Natural killer cell (primary cell): ENCODE measurements around the gene SETDB2. TPM values are rescaled to one million over a fixed set of nuclear protein-coding genes. Genes with fewer than 3 reads are reported as not detected.

Experiments used
- ATAC-seq, 3 donors: fragments of 150-1000 bp in 2 of 3; fragments of 200-7000 bp in 1 of 3; cut with Tn5 transposase; 1 replicate in 1 of 3; 2 replicates in 2 of 3; pipeline ENCODE4 v1.10.0; 2021; ENCODE audit warnings: mild to moderate bottlenecking in 2 of 3, moderate library complexity in 2 of 3
- DNase-seq, 2 donors: peaks; one replicate each; pipeline versions ENCODE4 v3.0.0 to v3.0.0-alpha.2; 2013 to 2021; ENCODE audit warnings: mixed read lengths in 1 of 2
- H3K27ac ChIP-seq: one replicate; pipeline ENCODE4 v1.5.1; 2013; ENCODE audit warnings: mild to moderate bottlenecking, low read length
- H3K27me3 ChIP-seq: one replicate; pipeline ENCODE4 v1.6.1; 2013; ENCODE audit warnings: low read length; ENCODE audit not compliant: control insufficient read depth, insufficient read depth
- H3K36me3 ChIP-seq: one replicate; pipeline ENCODE4 v1.6.1; 2013; ENCODE audit warnings: low read length; ENCODE audit not compliant: control insufficient read depth, insufficient read depth
- H3K4me1 ChIP-seq: one replicate; pipeline ENCODE4 v1.6.1; 2013; ENCODE audit warnings: low read length; ENCODE audit not compliant: control insufficient read depth, insufficient read depth
- H3K4me3 ChIP-seq: one replicate; pipeline ENCODE4 v1.5.1; 2013; ENCODE audit warnings: low read length
- H3K9me3 ChIP-seq: one replicate; pipeline ENCODE4 v1.6.1; 2013; ENCODE audit warnings: low read length; ENCODE audit not compliant: control insufficient read depth, insufficient read depth
- H3K27ac Mint-ChIP-seq, 2 donors: one replicate each; pipeline ENCODE4 v1.8.0; 2022; ENCODE audit warnings: mild to moderate bottlenecking in 2 of 2, mixed read lengths in 2 of 2, moderate library complexity in 1 of 2
- H3K27me3 Mint-ChIP-seq, 2 donors: one replicate each; pipeline ENCODE4 v1.8.0; 2022; ENCODE audit warnings: low read depth in 2 of 2, mixed read lengths in 2 of 2
- H3K36me3 Mint-ChIP-seq: one replicate; pipeline ENCODE4 v1.8.0; 2022; ENCODE audit warnings: mixed read lengths
- H3K4me1 Mint-ChIP-seq, 2 donors: one replicate each; pipeline ENCODE4 v1.8.0; 2022; ENCODE audit warnings: mixed read lengths in 2 of 2
- H3K4me3 Mint-ChIP-seq: one replicate; pipeline ENCODE4 v1.8.0; 2022; ENCODE audit warnings: mild to moderate bottlenecking, moderate library complexity, mixed read lengths
- H3K9me3 Mint-ChIP-seq, 2 donors: one replicate each; pipeline ENCODE4 v1.8.0; 2022; ENCODE audit warnings: mixed read lengths in 2 of 2
- WGBS: methylation state at CpG from one replicate; pipeline ENCODE4 v1.1.7; 2013; ENCODE audit warnings: missing lambda C conversion rate; ENCODE audit not compliant: insufficient coverage; 5-methylcytosine and 5-hydroxymethylcytosine counted together
- intact Hi-C: fragments of 100-400 bp; cut with micrococcal nuclease; formaldehyde crosslinking; loops from one replicate; pipeline ENCODE4 v1.14.2; 2022
- total RNA-seq, 4 donors: library from RNA; stranded (reverse); fragments of 120-200 nt in 1 of 4; gene quantifications; one replicate each; pipeline versions ENCODE4 v1.2.3 to v1.2.4, GENCODE V29; 2013 to 2022
- TF ChIP-seq, protein P1 (sequence below): fragments of 200-600 bp; IDR thresholded peaks from one replicate; pipeline ENCODE4 v1.8.0; 2022; ENCODE audit warnings: antibody characterized with exemption

Gene SETDB2
- total RNA-seq, 3 donors from 2014 or later (not counting 1 experiment from before 2014, with no cell fraction given): 15.8 to 17.4 (median 16.4) TPM

DNA sequence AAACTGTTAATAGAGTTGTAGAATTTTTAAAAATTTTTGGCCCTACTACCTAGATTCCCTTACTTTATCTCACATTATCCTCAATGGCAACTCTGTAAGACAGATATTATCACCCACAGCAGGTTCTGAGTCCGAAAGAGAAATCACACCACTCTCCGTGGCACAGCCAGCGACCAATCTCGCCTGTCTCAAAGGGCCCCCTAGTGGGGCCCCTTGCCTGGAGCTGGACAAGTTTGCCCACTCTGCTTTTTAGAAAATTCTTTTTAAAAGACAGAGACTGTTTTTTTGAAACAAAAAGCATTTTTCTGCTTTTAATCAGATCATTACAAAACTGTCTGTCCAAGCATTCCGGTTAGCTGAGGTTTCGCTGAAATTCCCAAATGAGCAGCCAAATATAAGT is 73.4 kb downstream of the SETDB2 start:
- intact Hi-C loops: no loop called here
- Mint-ChIP-seq H3K27ac (peak overlapping the region in 1 of 2 donors; percentile 40), H3K4me3 (no peak overlapping the region), H3K36me3 (peaks cover 21% of the 10 kb centered on the region), H3K27me3 (no peaks in the 10 kb centered on the region), H3K4me1 (peaks cover 12 to 21% of the 10 kb centered on the region in 2 donors), H3K9me3 (no peaks in the 10 kb centered on the region)
- H3K4me3 ChIP-seq: no peak overlapping the region
- DNase-seq (peak in 1 of 2 donors; percentile 30), ATAC-seq (peak in 2 of 3 donors; percentile 42 to 50)
- peaks cover 71% of the 10 kb centered on the region for H3K36me3 ChIP-seq
- TF ChIP-seq, protein P1, sequence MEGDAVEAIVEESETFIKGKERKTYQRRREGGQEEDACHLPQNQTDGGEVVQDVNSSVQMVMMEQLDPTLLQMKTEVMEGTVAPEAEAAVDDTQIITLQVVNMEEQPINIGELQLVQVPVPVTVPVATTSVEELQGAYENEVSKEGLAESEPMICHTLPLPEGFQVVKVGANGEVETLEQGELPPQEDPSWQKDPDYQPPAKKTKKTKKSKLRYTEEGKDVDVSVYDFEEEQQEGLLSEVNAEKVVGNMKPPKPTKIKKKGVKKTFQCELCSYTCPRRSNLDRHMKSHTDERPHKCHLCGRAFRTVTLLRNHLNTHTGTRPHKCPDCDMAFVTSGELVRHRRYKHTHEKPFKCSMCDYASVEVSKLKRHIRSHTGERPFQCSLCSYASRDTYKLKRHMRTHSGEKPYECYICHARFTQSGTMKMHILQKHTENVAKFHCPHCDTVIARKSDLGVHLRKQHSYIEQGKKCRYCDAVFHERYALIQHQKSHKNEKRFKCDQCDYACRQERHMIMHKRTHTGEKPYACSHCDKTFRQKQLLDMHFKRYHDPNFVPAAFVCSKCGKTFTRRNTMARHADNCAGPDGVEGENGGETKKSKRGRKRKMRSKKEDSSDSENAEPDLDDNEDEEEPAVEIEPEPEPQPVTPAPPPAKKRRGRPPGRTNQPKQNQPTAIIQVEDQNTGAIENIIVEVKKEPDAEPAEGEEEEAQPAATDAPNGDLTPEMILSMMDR: no peak
- no peaks in the 10 kb centered on the region for H3K27me3 ChIP-seq
- no peak overlapping the region for H3K27ac ChIP-seq
- no peaks in the 10 kb centered on the region for H3K9me3 ChIP-seq
- no peaks in the 10 kb centered on the region for H3K4me1 ChIP-seq
- WGBS: 90% methylated on average over 6 of the region's 6 CpGs

DNA sequence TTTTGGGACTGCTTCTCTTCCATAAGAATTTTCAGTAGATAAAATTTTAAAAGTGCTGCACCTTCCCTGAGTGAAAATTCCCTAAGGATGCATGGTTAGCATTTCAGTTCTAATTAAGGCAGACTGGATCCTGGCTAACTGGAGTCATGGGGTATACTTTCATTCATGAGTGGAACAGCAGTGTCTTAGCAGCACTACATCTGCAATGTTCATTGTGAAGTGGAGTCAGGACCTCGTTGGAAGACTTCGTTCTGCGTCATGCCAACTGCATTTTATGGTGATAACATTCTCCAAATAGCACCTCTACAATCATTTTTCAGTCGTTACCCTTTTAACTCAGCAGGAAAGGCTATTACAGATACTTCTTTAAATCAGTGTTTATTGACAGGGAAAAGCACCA is 77.2 kb downstream of the SETDB2 start:
- Histone ChIP-seq H3K36me3 (peaks cover 57% of the 10 kb centered on the region), H3K27ac (no peak overlapping the region), H3K9me3 (no peaks in the 10 kb centered on the region), H3K4me3 (no peak overlapping the region), H3K27me3 (no peaks in the 10 kb centered on the region), H3K4me1 (no peaks in the 10 kb centered on the region)
- H3K36me3 Mint-ChIP-seq: peaks cover 19% of the 10 kb centered on the region
- intact Hi-C loops: no loop called here
- H3K27ac Mint-ChIP-seq: peak overlapping the region in 1 of 2 donors; percentile 58
- no peaks in the 10 kb centered on the region for H3K9me3 Mint-ChIP-seq
- no peaks in the 10 kb centered on the region for H3K27me3 Mint-ChIP-seq
- TF ChIP-seq, protein P1: no peak
- ATAC-seq: no peak
- 89% methylated on average over 4 of the region's 4 CpGs for WGBS
- H3K4me3 Mint-ChIP-seq: no peak overlapping the region
- H3K4me1 Mint-ChIP-seq: peaks cover 7 to 11% of the 10 kb centered on the region in 2 donors
- no peak for DNase-seq

DNA sequence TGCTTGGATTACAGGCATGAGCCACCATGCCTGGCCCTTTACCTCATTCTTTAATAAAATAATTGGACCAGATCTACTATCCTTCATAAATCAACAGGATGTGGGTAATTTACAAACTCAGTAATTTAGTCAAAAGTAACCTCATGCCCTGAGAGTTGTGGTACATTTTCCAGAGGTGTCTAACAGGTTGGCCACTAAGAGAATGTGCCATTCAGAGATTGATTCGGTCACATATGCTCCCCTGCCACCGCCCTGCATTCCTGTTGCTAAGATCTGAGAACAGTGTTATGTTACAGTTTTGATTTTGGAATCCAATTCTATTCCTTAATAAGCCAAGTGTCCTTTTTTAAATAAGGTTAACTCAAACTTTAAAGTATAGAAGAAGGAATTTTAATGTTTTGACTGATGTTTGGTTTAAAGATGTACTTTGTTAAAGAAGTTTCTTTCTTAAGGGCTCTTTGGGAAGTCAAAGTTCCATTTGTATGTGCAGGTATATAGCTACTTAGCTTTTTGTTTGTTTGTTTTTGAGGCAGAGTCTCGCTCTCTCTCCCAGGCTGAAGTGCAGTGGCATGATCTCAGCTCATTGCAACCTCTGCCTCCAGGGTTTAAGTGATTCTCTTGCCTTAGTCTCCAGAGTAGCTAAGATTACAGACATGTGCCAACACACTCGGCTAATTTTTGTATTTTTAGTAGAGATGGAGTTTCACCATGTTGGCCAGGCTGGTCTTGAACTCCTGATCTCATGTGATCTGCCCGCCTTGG is 80.8 kb downstream of the SETDB2 start:
- Histone ChIP-seq H3K36me3 (peaks cover 47% of the 10 kb centered on the region), H3K4me3 (no peak overlapping the region), H3K27me3 (no peaks in the 10 kb centered on the region), H3K27ac (no peak overlapping the region), H3K9me3 (no peaks in the 10 kb centered on the region), H3K4me1 (no peaks in the 10 kb centered on the region)
- ATAC-seq (no peak), DNase-seq (no peak)
- WGBS: 71% methylated on average over 5 of the region's 5 CpGs
- intact Hi-C loops: no loop called here
- Mint-ChIP-seq H3K27ac (no peak overlapping the region), H3K4me1 (no peaks in the 10 kb centered on the region), H3K27me3 (no peaks in the 10 kb centered on the region), H3K9me3 (no peaks in the 10 kb centered on the region), H3K36me3 (peaks cover 15% of the 10 kb centered on the region), H3K4me3 (no peak overlapping the region)
- TF ChIP-seq, protein P1: no peak

DNA sequence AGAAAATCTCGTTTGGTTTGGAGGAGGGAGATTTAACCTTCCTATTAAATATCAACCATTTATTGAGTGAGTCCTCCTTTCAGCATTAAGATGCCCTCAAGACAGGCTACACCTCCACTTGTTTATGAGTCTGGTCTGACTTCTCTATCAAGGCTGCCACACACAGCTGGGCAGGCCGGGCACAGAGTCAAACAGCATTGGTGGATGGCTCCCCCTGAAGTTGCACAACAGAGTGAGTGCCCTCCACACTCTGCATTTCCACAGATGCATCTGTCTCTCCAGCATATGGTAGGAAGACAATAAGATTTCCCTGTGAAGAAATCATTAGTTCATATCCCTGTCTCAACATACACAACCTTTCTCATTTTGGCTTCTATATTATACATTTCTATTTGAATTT is 83.0 kb downstream of the SETDB2 start:
- Histone ChIP-seq H3K4me1 (peaks cover 8% of the 10 kb centered on the region), H3K27me3 (no peaks in the 10 kb centered on the region), H3K9me3 (no peaks in the 10 kb centered on the region), H3K4me3 (no peak overlapping the region), H3K36me3 (peaks cover 35% of the 10 kb centered on the region), H3K27ac (no peak overlapping the region)
- DNase-seq (no peak), ATAC-seq (no peak)
- peaks cover 7% of the 10 kb centered on the region for H3K36me3 Mint-ChIP-seq
- H3K9me3 Mint-ChIP-seq: no peaks in the 10 kb centered on the region
- H3K4me3 Mint-ChIP-seq: no peak overlapping the region
- WGBS: 87% methylated on average over 1 of the region's 2 CpGs
- intact Hi-C loops: no loop called here
- no peaks in the 10 kb centered on the region for H3K27me3 Mint-ChIP-seq
- no peak overlapping the region for H3K27ac Mint-ChIP-seq
- peaks cover 5 to 14% of the 10 kb centered on the region in 2 donors for H3K4me1 Mint-ChIP-seq
- TF ChIP-seq, protein P1: no peak
